Measurements from ENCODE around the gene OPN5. TPM values are rescaled to one million over a fixed set of nuclear protein-coding genes. Genes with fewer than 3 reads are reported as not detected.

OPN5 gene
- total RNA-seq, 1 donor from 2014 or later: not detected

DNA sequence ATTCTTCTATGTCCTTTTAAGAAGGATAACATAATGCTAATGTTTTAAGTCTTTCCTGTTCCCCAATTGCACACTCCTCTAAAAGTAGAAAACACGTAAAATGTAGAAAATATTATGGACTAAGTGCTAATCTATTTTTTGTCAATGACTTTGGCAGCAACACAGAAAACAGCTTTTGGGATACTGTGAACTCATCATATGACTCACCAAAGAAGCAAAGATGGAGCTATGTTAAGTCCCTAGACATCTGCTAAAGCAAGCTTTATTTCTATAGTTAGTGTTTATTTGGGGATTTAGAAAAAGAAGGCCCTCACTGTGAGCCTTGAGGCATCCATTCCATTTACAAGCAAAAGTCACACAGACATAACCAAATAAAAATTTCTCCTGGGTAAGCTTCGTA is 23.0 kb downstream of the OPN5 start:
- H3K36me3 Mint-ChIP-seq (ENCODE audit: unreplicated experiment): no peaks in the 10 kb centered on the region
- no peak for DNase-seq (ENCODE audit: extremely low spot score, unreplicated experiment)
- peaks cover 22% of the 10 kb centered on the region for H3K27me3 Mint-ChIP-seq (ENCODE audit: unreplicated experiment)
- TF ChIP-seq, protein P1, sequence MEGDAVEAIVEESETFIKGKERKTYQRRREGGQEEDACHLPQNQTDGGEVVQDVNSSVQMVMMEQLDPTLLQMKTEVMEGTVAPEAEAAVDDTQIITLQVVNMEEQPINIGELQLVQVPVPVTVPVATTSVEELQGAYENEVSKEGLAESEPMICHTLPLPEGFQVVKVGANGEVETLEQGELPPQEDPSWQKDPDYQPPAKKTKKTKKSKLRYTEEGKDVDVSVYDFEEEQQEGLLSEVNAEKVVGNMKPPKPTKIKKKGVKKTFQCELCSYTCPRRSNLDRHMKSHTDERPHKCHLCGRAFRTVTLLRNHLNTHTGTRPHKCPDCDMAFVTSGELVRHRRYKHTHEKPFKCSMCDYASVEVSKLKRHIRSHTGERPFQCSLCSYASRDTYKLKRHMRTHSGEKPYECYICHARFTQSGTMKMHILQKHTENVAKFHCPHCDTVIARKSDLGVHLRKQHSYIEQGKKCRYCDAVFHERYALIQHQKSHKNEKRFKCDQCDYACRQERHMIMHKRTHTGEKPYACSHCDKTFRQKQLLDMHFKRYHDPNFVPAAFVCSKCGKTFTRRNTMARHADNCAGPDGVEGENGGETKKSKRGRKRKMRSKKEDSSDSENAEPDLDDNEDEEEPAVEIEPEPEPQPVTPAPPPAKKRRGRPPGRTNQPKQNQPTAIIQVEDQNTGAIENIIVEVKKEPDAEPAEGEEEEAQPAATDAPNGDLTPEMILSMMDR (IDR thresholded peaks at IDR 0.05): no peak
- no peak overlapping the region for H3K4me3 Mint-ChIP-seq (ENCODE audit: unreplicated experiment)
- H3K9me3 Mint-ChIP-seq (ENCODE audit: unreplicated experiment): no peaks in the 10 kb centered on the region
- no peaks in the 10 kb centered on the region for H3K4me1 Mint-ChIP-seq (ENCODE audit: unreplicated experiment)
- no peak overlapping the region for H3K27ac Mint-ChIP-seq (ENCODE audit: unreplicated experiment)

DNA sequence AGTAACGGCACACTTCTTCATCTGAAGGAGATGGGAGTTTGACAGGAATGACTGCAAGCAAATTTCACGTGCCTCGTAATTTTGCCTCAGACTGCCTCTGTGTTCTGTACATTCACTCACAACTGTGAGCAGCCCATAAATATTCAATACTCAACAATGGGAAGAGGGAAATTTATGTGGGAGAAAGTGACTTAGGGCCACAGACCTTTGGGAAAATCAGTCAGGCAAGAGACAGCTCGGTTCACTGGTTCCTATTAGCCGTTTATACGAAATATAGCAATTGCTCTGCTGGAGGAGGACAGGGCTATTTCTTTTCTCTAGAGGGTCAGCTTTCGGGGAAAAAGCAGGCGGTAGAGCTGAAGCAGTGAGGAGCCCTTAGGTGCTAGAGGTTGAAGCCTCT is 28.0 kb downstream of the OPN5 start:
- TF ChIP-seq, protein P1 (IDR thresholded peaks at IDR 0.05): no peak
- Mint-ChIP-seq H3K27ac (ENCODE audit: unreplicated experiment) (no peak overlapping the region), H3K4me1 (ENCODE audit: unreplicated experiment) (no peaks in the 10 kb centered on the region), H3K27me3 (ENCODE audit: unreplicated experiment) (peaks cover 20% of the 10 kb centered on the region), H3K36me3 (ENCODE audit: unreplicated experiment) (no peaks in the 10 kb centered on the region), H3K4me3 (ENCODE audit: unreplicated experiment) (no peak overlapping the region), H3K9me3 (ENCODE audit: unreplicated experiment) (no peaks in the 10 kb centered on the region)
- DNase-seq (ENCODE audit: extremely low spot score, unreplicated experiment): no peak

DNA sequence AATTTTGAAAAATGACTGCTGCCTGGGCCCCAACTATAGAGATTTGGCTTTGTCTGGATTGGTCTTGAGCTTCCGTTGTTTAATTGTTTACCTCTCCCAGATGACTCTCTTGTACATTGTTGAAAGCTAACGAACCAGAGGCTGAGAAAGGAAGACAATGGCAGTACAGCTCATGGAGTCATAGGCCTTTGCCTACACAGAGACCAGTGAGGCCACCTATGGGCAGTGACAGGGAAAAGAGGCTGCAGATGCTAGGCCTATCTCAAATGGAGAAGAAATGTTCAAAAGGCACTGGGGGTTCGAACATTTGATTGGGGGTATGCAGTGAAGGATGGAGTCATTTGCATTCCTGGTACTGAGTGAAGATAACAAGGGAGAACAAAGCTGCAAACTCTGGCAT is 29.1 kb downstream of the OPN5 start:
- no peak for DNase-seq (ENCODE audit: extremely low spot score, unreplicated experiment)
- TF ChIP-seq, protein P1 (IDR thresholded peaks at IDR 0.05): no peak
- Mint-ChIP-seq H3K36me3 (ENCODE audit: unreplicated experiment) (no peaks in the 10 kb centered on the region), H3K4me1 (ENCODE audit: unreplicated experiment) (no peaks in the 10 kb centered on the region), H3K27me3 (ENCODE audit: unreplicated experiment) (peaks cover 20% of the 10 kb centered on the region), H3K27ac (ENCODE audit: unreplicated experiment) (no peak overlapping the region), H3K4me3 (ENCODE audit: unreplicated experiment) (no peak overlapping the region), H3K9me3 (ENCODE audit: unreplicated experiment) (no peaks in the 10 kb centered on the region)

DNA sequence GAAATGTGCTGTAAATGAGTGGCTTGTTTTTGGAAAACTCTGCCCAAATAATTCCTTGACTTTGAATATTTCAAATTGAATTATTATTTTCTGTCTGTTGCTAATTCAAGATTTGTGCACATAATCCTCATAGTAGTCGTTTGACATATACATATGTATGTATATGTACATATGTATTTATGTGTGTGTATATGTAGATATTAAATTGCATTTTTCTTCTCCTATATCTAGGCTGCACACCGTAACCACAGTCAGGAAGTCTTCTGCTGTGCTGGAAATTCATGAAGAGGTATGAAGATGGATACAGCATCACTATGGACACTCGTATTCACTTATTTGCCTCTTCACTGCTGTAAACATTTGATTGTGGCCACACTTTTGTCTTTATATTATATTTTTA is 29.6 kb downstream of the OPN5 start:
- Mint-ChIP-seq H3K27me3 (ENCODE audit: unreplicated experiment) (peaks cover 22% of the 10 kb centered on the region), H3K4me3 (ENCODE audit: unreplicated experiment) (no peak overlapping the region), H3K36me3 (ENCODE audit: unreplicated experiment) (no peaks in the 10 kb centered on the region), H3K27ac (ENCODE audit: unreplicated experiment) (no peak overlapping the region), H3K9me3 (ENCODE audit: unreplicated experiment) (no peaks in the 10 kb centered on the region), H3K4me1 (ENCODE audit: unreplicated experiment) (no peaks in the 10 kb centered on the region)
- DNase-seq (ENCODE audit: extremely low spot score, unreplicated experiment): no peak
- TF ChIP-seq, protein P1 (IDR thresholded peaks at IDR 0.05): no peak

DNA sequence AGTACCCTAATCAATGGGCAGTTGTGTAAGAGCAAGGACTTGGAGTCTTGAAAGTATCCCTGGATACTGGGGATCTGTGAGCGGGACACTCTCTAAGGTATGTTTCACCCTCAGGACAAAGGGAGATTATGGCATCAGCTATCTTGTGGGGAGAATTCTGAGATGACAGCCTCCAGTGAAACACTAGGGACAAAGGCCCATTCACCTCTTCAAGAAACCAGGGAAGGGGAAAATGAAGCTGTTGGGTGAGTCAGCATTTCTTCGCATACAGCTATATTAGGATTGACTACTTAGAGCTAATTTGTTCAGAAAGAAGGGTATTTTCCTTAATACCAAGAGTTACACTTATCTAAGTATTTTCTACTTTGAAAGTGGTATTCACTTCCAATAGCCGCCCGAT is 35.9 kb downstream of the OPN5 start:
- H3K27me3 Mint-ChIP-seq (ENCODE audit: unreplicated experiment): peaks cover 19% of the 10 kb centered on the region

More for the DNA sequence above, 35.9 kb downstream of the OPN5 start:
- Mint-ChIP-seq H3K27ac (ENCODE audit: unreplicated experiment) (no peak overlapping the region), H3K9me3 (ENCODE audit: unreplicated experiment) (no peaks in the 10 kb centered on the region), H3K4me3 (ENCODE audit: unreplicated experiment) (no peak overlapping the region), H3K4me1 (ENCODE audit: unreplicated experiment) (no peaks in the 10 kb centered on the region), H3K36me3 (ENCODE audit: unreplicated experiment) (no peaks in the 10 kb centered on the region)
- DNase-seq (ENCODE audit: extremely low spot score, unreplicated experiment): no peak
- TF ChIP-seq, protein P1 (IDR thresholded peaks at IDR 0.05): no peak
